NCI-H2171 (cell line): ENCODE results near the gene MISP.

Source experiments
- DNase-seq: peaks from one replicate; lab custom pipeline; 2025; lab: John Stamatoyannopoulos, UW

Gene MISP

GRCh38 chr19:808423-808775 is 57.5 kb downstream of the MISP start:
- no peak for DNase-seq

GRCh38 chr19:810077-810855 is 59.4 kb downstream of the MISP start:
- DNase-seq, result no peak

GRCh38 chr19:810883-811489 is 60.1 kb downstream of the MISP start:
- no peak for DNase-seq

- DNase-seq, result no peak
Observed at GRCh38 chr19:811506-812048, 60.7 kb downstream of the MISP start.

GRCh38 chr19:812049-812746 is 61.3 kb downstream of the MISP start:
- no peak for DNase-seq

GRCh38 chr19:812747-813218 is 61.9 kb downstream of the MISP start:
- no peak for DNase-seq

- DNase-seq, result no peak
Observed at GRCh38 chr19:813219-814151, 62.6 kb downstream of the MISP start.
